ENCODE data around the gene PRKG1.

DNA sequence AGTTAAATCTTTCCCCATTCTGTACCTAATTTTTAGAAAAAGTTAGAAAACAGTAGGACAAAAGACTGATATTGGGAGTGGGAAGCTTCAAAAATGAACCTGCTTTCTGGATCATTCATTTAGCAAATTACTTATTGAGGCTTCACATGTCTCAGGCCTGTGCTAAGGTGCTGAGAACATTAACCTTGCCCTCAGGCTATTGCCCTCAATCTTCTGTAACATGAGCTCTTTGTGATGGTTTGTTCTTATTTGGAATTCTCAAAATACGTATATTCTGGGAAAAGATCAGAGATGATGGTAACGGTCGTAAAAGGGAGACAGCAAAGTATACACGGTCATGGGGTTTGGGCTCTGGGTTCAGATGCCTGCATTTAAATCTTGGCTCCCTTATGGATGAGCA lies 39.5 kb upstream of the PRKG1 start:
- TF ChIP-seq, protein P1, sequence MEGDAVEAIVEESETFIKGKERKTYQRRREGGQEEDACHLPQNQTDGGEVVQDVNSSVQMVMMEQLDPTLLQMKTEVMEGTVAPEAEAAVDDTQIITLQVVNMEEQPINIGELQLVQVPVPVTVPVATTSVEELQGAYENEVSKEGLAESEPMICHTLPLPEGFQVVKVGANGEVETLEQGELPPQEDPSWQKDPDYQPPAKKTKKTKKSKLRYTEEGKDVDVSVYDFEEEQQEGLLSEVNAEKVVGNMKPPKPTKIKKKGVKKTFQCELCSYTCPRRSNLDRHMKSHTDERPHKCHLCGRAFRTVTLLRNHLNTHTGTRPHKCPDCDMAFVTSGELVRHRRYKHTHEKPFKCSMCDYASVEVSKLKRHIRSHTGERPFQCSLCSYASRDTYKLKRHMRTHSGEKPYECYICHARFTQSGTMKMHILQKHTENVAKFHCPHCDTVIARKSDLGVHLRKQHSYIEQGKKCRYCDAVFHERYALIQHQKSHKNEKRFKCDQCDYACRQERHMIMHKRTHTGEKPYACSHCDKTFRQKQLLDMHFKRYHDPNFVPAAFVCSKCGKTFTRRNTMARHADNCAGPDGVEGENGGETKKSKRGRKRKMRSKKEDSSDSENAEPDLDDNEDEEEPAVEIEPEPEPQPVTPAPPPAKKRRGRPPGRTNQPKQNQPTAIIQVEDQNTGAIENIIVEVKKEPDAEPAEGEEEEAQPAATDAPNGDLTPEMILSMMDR (IDR thresholded peaks at IDR 0.05), result no peak
- no peak for TF ChIP-seq POLR2A (IDR thresholded peaks at IDR 0.05)
- no peak for TF ChIP-seq POLR2AphosphoS5 (IDR thresholded peaks at IDR 0.05)
- TF ChIP-seq EP300 (IDR thresholded peaks at IDR 0.05), result no peak
